GM23338 (cell line): ENCODE results near the gene INPPL1. TPM values are rescaled to one million over a fixed set of nuclear protein-coding genes. Genes with fewer than 3 reads are reported as not detected.

Experiments
- ATAC-seq: fragments of 200-7000 bp; cut with Tn5 transposase; 3 replicates; pipeline ENCODE4 v1.9.1; 2020
- DNase-seq: peaks from one replicate; pipeline ENCODE4 v3.0.0-alpha.2; 2015; ENCODE audit warnings: low spot score
- H2AFZ ChIP-seq: fragments of 200-600 bp; sonication (generic); 2 replicates; pipeline ENCODE4 v1.8.0; 2016; ENCODE audit warnings: antibody characterized with exemption, mild to moderate bottlenecking, moderate library complexity
- H3F3A ChIP-seq: fragments of 200-600 bp; sonication (generic); replicated peaks from 2 replicates; pipeline ENCODE4 v1.8.0; 2017; ENCODE audit warnings: antibody characterized with exemption, mixed run types, low read depth
- H3K27ac ChIP-seq: fragments of 200-600 bp; sonication (generic); 2 replicates; pipeline ENCODE4 v1.6.1; 2016; ENCODE audit warnings: low read depth
- H3K27me3 ChIP-seq: fragments of 200-600 bp; sonication (generic); 2 replicates; pipeline ENCODE4 v1.8.0; 2016; ENCODE audit warnings: mild to moderate bottlenecking, mixed run types, moderate library complexity; ENCODE audit not compliant: insufficient read depth
- H3K36me3 ChIP-seq: fragments of 200-600 bp; sonication (generic); 2 replicates; pipeline ENCODE4 v1.8.0; 2016; ENCODE audit warnings: mild to moderate bottlenecking; ENCODE audit not compliant: insufficient read depth
- H3K4me1 ChIP-seq: fragments of 200-600 bp; sonication (generic); 2 replicates; pipeline ENCODE4 v1.8.0; 2016; ENCODE audit warnings: mild to moderate bottlenecking, moderate library complexity; ENCODE audit not compliant: insufficient read depth
- H3K4me2 ChIP-seq: fragments of 200-600 bp; sonication (generic); 2 replicates; pipeline ENCODE4 v1.7.1; 2017; ENCODE audit warnings: mixed run types
- H3K4me3 ChIP-seq: fragments of 200-600 bp; sonication (generic); 2 replicates; pipeline ENCODE4 v1.6.1; 2016; ENCODE audit warnings: mixed run types
- H3K79me2 ChIP-seq: fragments of 200-600 bp; sonication (generic); replicated peaks from 2 replicates; pipeline ENCODE4 v1.8.0; 2017; ENCODE audit warnings: mild to moderate bottlenecking; ENCODE audit not compliant: insufficient read depth
- H3K9me2 ChIP-seq: fragments of 200-600 bp; sonication (generic); 2 replicates; pipeline ENCODE4 v1.8.0; 2017; ENCODE audit not compliant: insufficient read depth
- H4K20me1 ChIP-seq: fragments of 200-600 bp; sonication (generic); replicated peaks from 2 replicates; pipeline ENCODE4 v1.8.0; 2017; ENCODE audit warnings: mild to moderate bottlenecking; ENCODE audit not compliant: insufficient read depth
- H3K27ac Mint-ChIP-seq: 2 replicates; pipeline ENCODE4 v1.8.0; 2020; ENCODE audit warnings: inconsistent platforms, mild to moderate bottlenecking, moderate library complexity, mixed read lengths
- H3K27me3 Mint-ChIP-seq: 3 replicates; pipeline ENCODE4 v1.8.0; 2022; ENCODE audit warnings: low read depth, mild to moderate bottlenecking, moderate library complexity, mixed read lengths, inconsistent platforms; ENCODE audit not compliant: insufficient read depth, poor library complexity
- H3K36me3 Mint-ChIP-seq: 3 replicates; pipeline ENCODE4 v1.8.0; 2021; ENCODE audit warnings: low read depth, mild to moderate bottlenecking, inconsistent platforms, moderate library complexity, mixed read lengths
- H3K4me1 Mint-ChIP-seq: 3 replicates; pipeline ENCODE4 v1.8.0; 2020; ENCODE audit warnings: mild to moderate bottlenecking, inconsistent platforms, mixed read lengths
- H3K4me3 Mint-ChIP-seq: 3 replicates; pipeline ENCODE4 v1.8.0; 2021; ENCODE audit warnings: moderate library complexity, mild to moderate bottlenecking, inconsistent platforms, mixed read lengths
- H3K9me3 Mint-ChIP-seq: 3 replicates; pipeline ENCODE4 v1.8.0; 2020; ENCODE audit warnings: moderate library complexity, mild to moderate bottlenecking, inconsistent platforms, mixed read lengths
- CREB1 ChIP-seq: fragments of 250-450 bp; sonication (Bioruptor Pico); IDR thresholded peaks from 2 replicates; pipeline ENCODE4 v1.5.0; 2020; ENCODE audit warnings: low read depth, mild to moderate bottlenecking, moderate library complexity
- CTCF ChIP-seq, 2 experiments: fragments of 200-600 bp in 1 of 2; sonication (generic) in 1 of 2; conservative IDR thresholded peaks; 2 replicates each; pipeline versions ENCODE4 v1.5.1 to v1.6.1; 2016 to 2017; ENCODE audit warnings: antibody characterized with exemption in 2 of 2, low read depth in 2 of 2, mild to moderate bottlenecking in 2 of 2, moderate library complexity in 1 of 2
- ETS1 ChIP-seq: IDR thresholded peaks from 2 replicates; pipeline ENCODE4 v1.6.1; 2016; ENCODE audit warnings: antibody characterized with exemption
- EZH2 ChIP-seq: fragments of 200-600 bp; sonication (generic); IDR thresholded peaks from one replicate; pipeline ENCODE4 v1.8.0; 2017; ENCODE audit warnings: antibody characterized with exemption, mild to moderate bottlenecking, low read depth; ENCODE audit not compliant: unreplicated experiment
- EZH2phosphoT487 ChIP-seq: fragments of 200-600 bp; sonication (generic); IDR thresholded peaks from one replicate; pipeline ENCODE4 v1.8.1; 2018; ENCODE audit warnings: antibody characterized with exemption; ENCODE audit not compliant: unreplicated experiment
- JUNB ChIP-seq: IDR thresholded peaks from one replicate; pipeline ENCODE4 v1.6.1; 2016; ENCODE audit warnings: antibody characterized with exemption; ENCODE audit not compliant: unreplicated experiment
- NANOG ChIP-seq: IDR thresholded peaks from 2 replicates; pipeline ENCODE4 v1.6.1; 2016; ENCODE audit warnings: antibody characterized with exemption, borderline replicate concordance
- POLR2AphosphoS5 ChIP-seq: IDR thresholded peaks from 2 replicates; pipeline ENCODE4 v1.6.1; 2016; ENCODE audit warnings: antibody characterized with exemption, low read depth
- REST ChIP-seq: IDR thresholded peaks from one replicate; pipeline ENCODE4 v1.6.1; 2018; ENCODE audit warnings: antibody characterized with exemption; ENCODE audit not compliant: unreplicated experiment
- STAT1 ChIP-seq: IDR thresholded peaks from one replicate; pipeline ENCODE4 v1.6.1; 2016; ENCODE audit warnings: antibody characterized with exemption; ENCODE audit not compliant: unreplicated experiment
- ZNF114 ChIP-seq: fragments of 250-450 bp; sonication (Bioruptor Pico); IDR thresholded peaks from 2 replicates; pipeline ENCODE4 v1.5.0; 2020; ENCODE audit warnings: mild to moderate bottlenecking, moderate library complexity
- ZNF331 ChIP-seq: fragments of 250-450 bp; sonication (Bioruptor Pico); IDR thresholded peaks from 2 replicates; pipeline ENCODE4 v1.5.0; 2020; ENCODE audit warnings: low read depth, mild to moderate bottlenecking, moderate library complexity
- ZNF462 ChIP-seq: fragments of 250-450 bp; sonication (Bioruptor Pico); IDR thresholded peaks from 2 replicates; pipeline ENCODE4 v1.5.0; 2020; ENCODE audit warnings: mild to moderate bottlenecking, moderate library complexity
- polyA plus RNA-seq: library from polyadenylated mRNA; unstranded; fragments of >200 nt; fragmentation: Nextera tagmentation; extraction: Ambion mirVana; gene quantifications from 2 replicates; pipeline ENCODE4 v1.2.1, GENCODE V29; 2016
- total RNA-seq: library from RNA; depleted of rRNA; stranded (reverse); fragments of >200 nt; shearing (Covaris generic); gene quantifications from 2 replicates; pipeline ENCODE4 v1.2.3, GENCODE V29; 2014

The INPPL1 gene
- total and polyA plus RNA-seq, 2 experiments from 2014 or later, result 21.5 to 54.7 TPM

- no peak for DNase-seq
- no peaks in the 10 kb centered on the region for H3K36me3 Mint-ChIP-seq
- Histone ChIP-seq H3K27ac (no peak overlapping the region), H3K79me2 (no peaks in the 10 kb centered on the region), H3K27me3 (no peaks in the 10 kb centered on the region), H3K4me1 (no peaks in the 10 kb centered on the region), H3K9me2 (no peaks in the 10 kb centered on the region), H4K20me1 (no peaks in the 10 kb centered on the region), H3K36me3 (no peaks in the 10 kb centered on the region), H3K4me2 (no peak overlapping the region), H3F3A (no peaks in the 10 kb centered on the region), H2AFZ (no peak overlapping the region), H3K4me3 (no peak overlapping the region)
- H3K27me3 Mint-ChIP-seq, result peaks cover 3% of the 10 kb centered on the region
- TF ChIP-seq NANOG (no peak), JUNB (no peak), CREB1 (CRISPR knock-in tag) (no peak), REST (no peak), ZNF331 (CRISPR knock-in tag) (no peak), EZH2phosphoT487 (no peak), CTCF (conservative IDR thresholded peaks at IDR 0.05; ENCODE audit: low read depth in 2 of 2) (no peak), STAT1 (no peak), EZH2 (no peak), ZNF114 (CRISPR knock-in tag) (no peak), POLR2AphosphoS5 (no peak), ZNF462 (CRISPR knock-in tag) (no peak), ETS1 (no peak)
- no peak for ATAC-seq
- no peak overlapping the region for H3K27ac Mint-ChIP-seq
- H3K9me3 Mint-ChIP-seq, result no peaks in the 10 kb centered on the region
- H3K4me1 Mint-ChIP-seq, result peaks cover 2% of the 10 kb centered on the region
- H3K4me3 Mint-ChIP-seq, result no peak overlapping the region
Observed at GRCh38 chr11:72179049-72179803, 45.3 kb upstream of the INPPL1 start.
